NT2/D1 (cell line): ENCODE data around the gene ATL1.

Experiments used
- SUZ12 ChIP-seq: IDR thresholded peaks from 2 replicates; pipeline ENCODE4 v1.6.1; 2011; ENCODE audit not compliant: insufficient read length, insufficient read depth; ENCODE audit errors: extremely low read depth
- YY1 ChIP-seq: IDR thresholded peaks from 2 replicates; pipeline ENCODE4 v1.6.1; 2011; ENCODE audit not compliant: insufficient read length, insufficient read depth
- ZNF274 ChIP-seq: IDR thresholded peaks from 2 replicates; pipeline ENCODE4 v1.6.1; 2011; ENCODE audit warnings: mild to moderate bottlenecking, low read depth, low read length

- TF ChIP-seq ZNF274 (no peak), YY1 (no peak), SUZ12 (no peak)
Measured at GRCh38 chr14:50516091-50516490, 43.9 kb upstream of the ATL1 start.
